HEK293T (cell line): ENCODE data around the gene OTOL1.

Experiments used
- CTBP1 ChIP-seq: fragments of 450-650 bp; IDR thresholded peaks from 2 replicates; pipeline ENCODE4 v1.6.1; 2016; ENCODE audit warnings: borderline replicate concordance
- FOXM1 ChIP-seq: fragments of 450-650 bp; IDR thresholded peaks from 2 replicates; pipeline ENCODE4 v1.6.1; 2017; ENCODE audit warnings: mild to moderate bottlenecking, borderline replicate concordance

- no peak for TF ChIP-seq FOXM1
- TF ChIP-seq CTBP1 = no peak
Observed at GRCh38 chr3:161500068-161500796, 3.6 kb downstream of the OTOL1 start.
